Smooth muscle cell (in vitro differentiated cells): ENCODE results near the gene DPP6. TPM values are rescaled to one million over a fixed set of nuclear protein-coding genes. Genes with fewer than 3 reads are reported as not detected.

ENCODE experiments used
- DNase-seq: peaks from one replicate; lab custom pipeline; 2025; ENCODE audit not compliant: unreplicated experiment; lab: John Stamatoyannopoulos, UW
- H2AFZ ChIP-seq: fragments of 200-600 bp; sonication (generic); 2 replicates; pipeline ENCODE4 v1.6.0; 2016; ENCODE audit warnings: antibody characterized with exemption, low read depth, mild to moderate bottlenecking
- H3F3A ChIP-seq: fragments of 200-600 bp; sonication (generic); 2 replicates; pipeline ENCODE4 v1.6.0; 2017; ENCODE audit warnings: antibody characterized with exemption, low read depth
- H3K27ac ChIP-seq: fragments of 200-600 bp; sonication (generic); 2 replicates; pipeline ENCODE4 v1.5.1; 2016; ENCODE audit warnings: low read depth, mild to moderate bottlenecking
- H3K27me3 ChIP-seq: fragments of 200-600 bp; sonication (generic); 2 replicates; pipeline ENCODE4 v1.6.1; 2016; ENCODE audit warnings: low read depth, mild to moderate bottlenecking
- H3K36me3 ChIP-seq: fragments of 200-600 bp; sonication (generic); 2 replicates; pipeline ENCODE4 v1.5.1; 2016; ENCODE audit warnings: low read depth
- H3K4me1 ChIP-seq: fragments of 200-600 bp; sonication (generic); 2 replicates; pipeline ENCODE4 v1.5.1; 2016; ENCODE audit warnings: low read depth
- H3K4me2 ChIP-seq: fragments of 200-600 bp; sonication (generic); 2 replicates; pipeline ENCODE4 v1.6.0; 2016; ENCODE audit warnings: mild to moderate bottlenecking
- H3K4me3 ChIP-seq: fragments of 200-600 bp; sonication (generic); 2 replicates; pipeline ENCODE4 v1.5.1; 2016; ENCODE audit warnings: mild to moderate bottlenecking
- H3K79me2 ChIP-seq: fragments of 200-600 bp; sonication (generic); 2 replicates; pipeline ENCODE4 v1.6.0; 2016; ENCODE audit warnings: low read depth, mild to moderate bottlenecking
- H3K9ac ChIP-seq: fragments of 200-600 bp; sonication (generic); 2 replicates; pipeline ENCODE4 v1.6.0; 2016; ENCODE audit warnings: low read depth
- H3K9me3 ChIP-seq: fragments of 200-600 bp; sonication (generic); replicated peaks from 2 replicates; pipeline ENCODE4 v1.5.1; 2016; ENCODE audit warnings: low read depth
- H4K20me1 ChIP-seq: fragments of 200-600 bp; sonication (generic); 2 replicates; pipeline ENCODE4 v1.6.0; 2016; ENCODE audit warnings: low read depth
- CTCF ChIP-seq: fragments of 200-600 bp; sonication (generic); IDR thresholded peaks from 2 replicates; pipeline ENCODE4 v1.5.1; 2017; ENCODE audit warnings: borderline replicate concordance, mild to moderate bottlenecking, antibody characterized with exemption; ENCODE audit not compliant: insufficient read depth, poor library complexity, severe bottlenecking
- WGBS: methylation state at CpG from one replicate; pipeline ENCODE4 v1.1.7; 2016; ENCODE audit warnings: low lambda C conversion rate; 5-methylcytosine and 5-hydroxymethylcytosine counted together
- polyA plus RNA-seq: library from polyadenylated mRNA; unstranded; fragments of >200 nt; fragmentation: Nextera tagmentation; extraction: Ambion mirVana; gene quantifications from 2 replicates; pipeline ENCODE4 v1.2.1, GENCODE V29; 2016
- total RNA-seq: library from RNA; depleted of rRNA; stranded (reverse); fragments of >200 nt; gene quantifications from 2 replicates; pipeline ENCODE4 v1.2.3, GENCODE V29; 2014

DPP6 gene
- total and polyA plus RNA-seq, 2 experiments from 2014 or later, result 0.72 TPM; not detected in 1

- Histone ChIP-seq H3F3A (no peaks in the 10 kb centered on the region), H4K20me1 (no peaks in the 10 kb centered on the region), H3K4me2 (no peak overlapping the region), H3K79me2 (no peaks in the 10 kb centered on the region), H3K27ac (no peak overlapping the region), H3K9me3 (no peaks in the 10 kb centered on the region), H3K4me3 (no peak overlapping the region), H3K9ac (no peak overlapping the region), H2AFZ (no peak overlapping the region), H3K36me3 (no peaks in the 10 kb centered on the region), H3K27me3 (no peaks in the 10 kb centered on the region), H3K4me1 (no peaks in the 10 kb centered on the region)
- 44% methylated on average over 4 of the region's 4 CpGs for WGBS
- DNase-seq, result no peak
- TF ChIP-seq CTCF, result no peak
Measured at GRCh38 chr7:154167807-154168206, 115.6 kb downstream of the DPP6 start.

- no peak overlapping the region for H3K4me2 ChIP-seq
- no peak overlapping the region for H3K27ac ChIP-seq
- H3K4me3 ChIP-seq, result no peak overlapping the region
- no peaks in the 10 kb centered on the region for H3K79me2 ChIP-seq
- no peaks in the 10 kb centered on the region for H3K36me3 ChIP-seq
- no peak for TF ChIP-seq CTCF
- H4K20me1 ChIP-seq, result no peaks in the 10 kb centered on the region
- 19% methylated on average over 1 of the region's 1 CpG for WGBS
- H3K9me3 ChIP-seq, result no peaks in the 10 kb centered on the region
- H3K9ac ChIP-seq, result no peak overlapping the region
- H3K4me1 ChIP-seq, result no peaks in the 10 kb centered on the region
- no peak for DNase-seq
- H3F3A ChIP-seq, result no peaks in the 10 kb centered on the region
- H3K27me3 ChIP-seq, result no peaks in the 10 kb centered on the region
- H2AFZ ChIP-seq, result no peak overlapping the region
Measured at GRCh38 chr7:154171422-154171821, 119.2 kb downstream of the DPP6 start.

GRCh38 chr7:154172236-154172635 lies 120.0 kb downstream of the DPP6 start:
- no peaks in the 10 kb centered on the region for H3K27me3 ChIP-seq
- H2AFZ ChIP-seq, result no peak overlapping the region
- 69% methylated on average over 3 of the region's 3 CpGs for WGBS
- no peak overlapping the region for H3K4me3 ChIP-seq
- no peaks in the 10 kb centered on the region for H3F3A ChIP-seq
- no peak for DNase-seq
- H3K9ac ChIP-seq, result no peak overlapping the region
- no peaks in the 10 kb centered on the region for H3K4me1 ChIP-seq
- TF ChIP-seq CTCF, result no peak
- no peak overlapping the region for H3K4me2 ChIP-seq
- H3K27ac ChIP-seq, result no peak overlapping the region
- H3K79me2 ChIP-seq, result no peaks in the 10 kb centered on the region
- H4K20me1 ChIP-seq, result no peaks in the 10 kb centered on the region
- no peaks in the 10 kb centered on the region for H3K36me3 ChIP-seq
- H3K9me3 ChIP-seq, result no peaks in the 10 kb centered on the region

GRCh38 chr7:154177584-154177983 lies 125.4 kb downstream of the DPP6 start:
- no peak overlapping the region for H3K9ac ChIP-seq
- no peaks in the 10 kb centered on the region for H3K36me3 ChIP-seq
- no peaks in the 10 kb centered on the region for H3F3A ChIP-seq
- 92% methylated on average over 7 of the region's 7 CpGs for WGBS
- no peaks in the 10 kb centered on the region for H4K20me1 ChIP-seq
- H3K9me3 ChIP-seq, result no peaks in the 10 kb centered on the region
- no peak for TF ChIP-seq CTCF
- peaks cover 9% of the 10 kb centered on the region for H3K4me1 ChIP-seq
- no peak overlapping the region for H3K4me3 ChIP-seq
- H3K27ac ChIP-seq, result no peak overlapping the region
- DNase-seq, result no peak
- H2AFZ ChIP-seq, result no peak overlapping the region
- H3K27me3 ChIP-seq, result peaks cover 4% of the 10 kb centered on the region
- no peaks in the 10 kb centered on the region for H3K79me2 ChIP-seq
- H3K4me2 ChIP-seq, result no peak overlapping the region
